HEK293 (cell line): ENCODE results near the gene HUWE1.

Source experiments
- CTCF ChIP-seq: fragments of 450-650 bp; formaldehyde crosslinking; IDR thresholded peaks from 2 replicates; pipeline ENCODE4 v1.5.1; 2016; ENCODE audit warnings: missing biosample characterization, missing genetic modification characterization
- GLI2 ChIP-seq: fragments of 450-650 bp; formaldehyde crosslinking; IDR thresholded peaks from 2 replicates; pipeline ENCODE4; 2017; ENCODE audit warnings: missing biosample characterization, missing genetic modification characterization, low read depth, borderline replicate concordance
- OSR2 ChIP-seq: fragments of 450-650 bp; formaldehyde crosslinking; IDR thresholded peaks from 2 replicates; pipeline ENCODE4 v1.5.1; 2016; ENCODE audit warnings: missing biosample characterization, missing genetic modification characterization
- REST ChIP-seq: fragments of 450-650 bp; formaldehyde crosslinking; IDR thresholded peaks from 2 replicates; pipeline ENCODE4 v1.5.1; 2016; ENCODE audit warnings: missing biosample characterization, missing genetic modification characterization
- SP3 ChIP-seq: fragments of 450-650 bp; formaldehyde crosslinking; IDR thresholded peaks from 2 replicates; pipeline ENCODE4 v1.5.1; 2016; ENCODE audit warnings: missing biosample characterization, missing genetic modification characterization
- WT1 ChIP-seq: fragments of 450-650 bp; formaldehyde crosslinking; IDR thresholded peaks from 2 replicates; pipeline ENCODE4 v1.5.1; 2016; ENCODE audit warnings: missing biosample characterization, missing genetic modification characterization
- ZBTB1 ChIP-seq: fragments of 450-650 bp; formaldehyde crosslinking; IDR thresholded peaks from 2 replicates; pipeline ENCODE4 v1.5.1; 2016; ENCODE audit warnings: missing biosample characterization, missing genetic modification characterization
- ZBTB17 ChIP-seq: fragments of 450-650 bp; formaldehyde crosslinking; IDR thresholded peaks from 2 replicates; pipeline ENCODE4 v1.5.1; 2016; ENCODE audit warnings: missing biosample characterization, missing genetic modification characterization
- ZBTB48 ChIP-seq: fragments of 450-650 bp; formaldehyde crosslinking; IDR thresholded peaks from 2 replicates; pipeline ENCODE4 v1.5.1; 2016; ENCODE audit warnings: missing biosample characterization, missing genetic modification characterization
- ZBTB6 ChIP-seq: fragments of 450-650 bp; formaldehyde crosslinking; IDR thresholded peaks from 2 replicates; pipeline ENCODE4 v1.5.1; 2017; ENCODE audit warnings: missing biosample characterization, missing genetic modification characterization
- ZFHX2 ChIP-seq: fragments of 450-650 bp; formaldehyde crosslinking; conservative IDR thresholded peaks from 2 replicates; pipeline ENCODE4 v1.5.1; 2016; ENCODE audit warnings: missing biosample characterization, missing genetic modification characterization
- ZFP69B ChIP-seq: fragments of 450-650 bp; formaldehyde crosslinking; IDR thresholded peaks from 2 replicates; pipeline ENCODE4 v1.5.1; 2016; ENCODE audit warnings: missing biosample characterization, missing genetic modification characterization
- ZNF140 ChIP-seq: fragments of 450-650 bp; formaldehyde crosslinking; IDR thresholded peaks from 2 replicates; pipeline ENCODE4 v1.5.1; 2016; ENCODE audit warnings: missing biosample characterization, missing genetic modification characterization
- ZNF26 ChIP-seq: fragments of 450-650 bp; formaldehyde crosslinking; IDR thresholded peaks from 2 replicates; pipeline ENCODE4 v1.5.1; 2016; ENCODE audit warnings: missing biosample characterization, missing genetic modification characterization
- ZNF302 ChIP-seq: fragments of 450-650 bp; formaldehyde crosslinking; IDR thresholded peaks from 2 replicates; pipeline ENCODE4 v1.5.1; 2016; ENCODE audit warnings: missing biosample characterization, missing genetic modification characterization, low read depth
- ZNF324 ChIP-seq: fragments of 450-650 bp; formaldehyde crosslinking; IDR thresholded peaks from 2 replicates; pipeline ENCODE4 v1.5.1; 2016; ENCODE audit warnings: missing biosample characterization, missing genetic modification characterization
- ZNF580 ChIP-seq: fragments of 450-650 bp; formaldehyde crosslinking; IDR thresholded peaks from 2 replicates; pipeline ENCODE4 v1.5.1; 2016; ENCODE audit warnings: missing biosample characterization, missing genetic modification characterization
- ZNF596 ChIP-seq: fragments of 450-650 bp; IDR thresholded peaks from 2 replicates; pipeline ENCODE4 v1.5.0; 2018; ENCODE audit warnings: missing biosample characterization, mild to moderate bottlenecking, missing genetic modification characterization, moderate library complexity
- ZNF600 ChIP-seq: fragments of 450-650 bp; formaldehyde crosslinking; IDR thresholded peaks from 2 replicates; pipeline ENCODE4 v1.5.1; 2016; ENCODE audit warnings: missing biosample characterization, missing genetic modification characterization
- ZNF610 ChIP-seq: fragments of 450-650 bp; formaldehyde crosslinking; IDR thresholded peaks from 2 replicates; pipeline ENCODE4 v1.5.1; 2016; ENCODE audit warnings: missing biosample characterization, missing genetic modification characterization, borderline replicate concordance
- ZNF785 ChIP-seq: fragments of 450-650 bp; formaldehyde crosslinking; IDR thresholded peaks from 2 replicates; pipeline ENCODE4 v1.5.1; 2016; ENCODE audit warnings: missing biosample characterization, missing genetic modification characterization
- ZSCAN16 ChIP-seq: fragments of 450-650 bp; formaldehyde crosslinking; IDR thresholded peaks from 2 replicates; pipeline ENCODE4 v1.5.1; 2016; ENCODE audit warnings: missing biosample characterization, missing genetic modification characterization
- ZSCAN5A ChIP-seq: fragments of 450-650 bp; formaldehyde crosslinking; IDR thresholded peaks from 2 replicates; pipeline ENCODE4 v1.5.1; 2016; ENCODE audit warnings: missing biosample characterization, missing genetic modification characterization
- ZXDB ChIP-seq: fragments of 450-650 bp; formaldehyde crosslinking; IDR thresholded peaks from 2 replicates; pipeline ENCODE4 v1.5.1; 2016; ENCODE audit warnings: missing biosample characterization, missing genetic modification characterization
- TF ChIP-seq, protein P1 (sequence below): fragments of 450-650 bp; formaldehyde crosslinking; optimal IDR thresholded peaks from 2 replicates; pipeline ENCODE3; 2016; ENCODE audit warnings: missing biosample characterization, mild to moderate bottlenecking, missing genetic modification characterization
- TF ChIP-seq, protein P2 (sequence below): fragments of 450-650 bp; formaldehyde crosslinking; IDR thresholded peaks from 2 replicates; pipeline ENCODE4 v1.5.1; 2016; ENCODE audit warnings: missing biosample characterization, missing genetic modification characterization

Gene HUWE1

GRCh38 chrX:53686151-53686885 is at the start of gene HUWE1 (continued):
- peak; percentile 69; the same call in 1 of the 2 replicates for TF ChIP-seq ZSCAN5A (tag by site-specific recombination)
- TF ChIP-seq ZBTB17, result peak; percentile 80
- TF ChIP-seq ZNF610 (tag by site-specific recombination), result 0 out of 2 replicates have a peak, but pooled peaks have one; percentile 47
- TF ChIP-seq CTCF (tag by site-specific recombination), result 0 out of 2 replicates have a peak, but pooled peaks have one; percentile 24
- TF ChIP-seq SP3 (tag by site-specific recombination), result peak; percentile 79
- TF ChIP-seq GLI2 (tag by site-specific recombination), result no peak
- TF ChIP-seq ZNF600 (tag by site-specific recombination), result peak; percentile 97
- TF ChIP-seq WT1 (tag by site-specific recombination), result 0 out of 2 replicates have a peak, but pooled peaks have one; percentile 55
- TF ChIP-seq, protein P1, sequence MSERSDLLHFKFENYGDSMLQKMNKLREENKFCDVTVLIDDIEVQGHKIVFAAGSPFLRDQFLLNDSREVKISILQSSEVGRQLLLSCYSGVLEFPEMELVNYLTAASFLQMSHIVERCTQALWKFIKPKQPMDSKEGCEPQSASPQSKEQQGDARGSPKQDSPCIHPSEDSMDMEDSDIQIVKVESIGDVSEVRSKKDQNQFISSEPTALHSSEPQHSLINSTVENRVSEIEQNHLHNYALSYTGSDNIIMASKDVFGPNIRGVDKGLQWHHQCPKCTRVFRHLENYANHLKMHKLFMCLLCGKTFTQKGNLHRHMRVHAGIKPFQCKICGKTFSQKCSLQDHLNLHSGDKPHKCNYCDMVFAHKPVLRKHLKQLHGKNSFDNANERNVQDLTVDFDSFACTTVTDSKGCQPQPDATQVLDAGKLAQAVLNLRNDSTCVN (tag by site-specific recombination), result peak; percentile 95
- TF ChIP-seq REST (tag by site-specific recombination), result 0 out of 2 replicates have a peak, but pooled peaks have one; percentile 17
- peak; percentile 92 for TF ChIP-seq ZBTB48 (tag by site-specific recombination)
- TF ChIP-seq ZFP69B, result peak; percentile 72; the same call in 1 of the 2 replicates
- peak; percentile 92 for TF ChIP-seq ZXDB
- peak; percentile 53; the same call in 1 of the 2 replicates for TF ChIP-seq ZNF785
- TF ChIP-seq ZNF580, result peak; percentile 63; the same call in 1 of the 2 replicates
- TF ChIP-seq ZBTB1 (tag by site-specific recombination), result peak; percentile 68
- peak; percentile 76; the same call in 1 of the 2 replicates for TF ChIP-seq ZBTB6 (tag by site-specific recombination)
- no peak for TF ChIP-seq ZNF596 (tag by site-specific recombination)
- TF ChIP-seq ZSCAN16, result no peak
- no peak for TF ChIP-seq ZNF302
- TF ChIP-seq ZNF26 (tag by site-specific recombination), result no peak
- peak; percentile 69; the same call in 1 of the 2 replicates for TF ChIP-seq ZNF324 (tag by site-specific recombination)
- no peak for TF ChIP-seq ZNF140 (tag by site-specific recombination)
- peak; percentile 41; the same call in 1 of the 2 replicates for TF ChIP-seq OSR2 (tag by site-specific recombination)
- TF ChIP-seq, protein P2, sequence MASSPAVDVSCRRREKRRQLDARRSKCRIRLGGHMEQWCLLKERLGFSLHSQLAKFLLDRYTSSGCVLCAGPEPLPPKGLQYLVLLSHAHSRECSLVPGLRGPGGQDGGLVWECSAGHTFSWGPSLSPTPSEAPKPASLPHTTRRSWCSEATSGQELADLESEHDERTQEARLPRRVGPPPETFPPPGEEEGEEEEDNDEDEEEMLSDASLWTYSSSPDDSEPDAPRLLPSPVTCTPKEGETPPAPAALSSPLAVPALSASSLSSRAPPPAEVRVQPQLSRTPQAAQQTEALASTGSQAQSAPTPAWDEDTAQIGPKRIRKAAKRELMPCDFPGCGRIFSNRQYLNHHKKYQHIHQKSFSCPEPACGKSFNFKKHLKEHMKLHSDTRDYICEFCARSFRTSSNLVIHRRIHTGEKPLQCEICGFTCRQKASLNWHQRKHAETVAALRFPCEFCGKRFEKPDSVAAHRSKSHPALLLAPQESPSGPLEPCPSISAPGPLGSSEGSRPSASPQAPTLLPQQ (tag by site-specific recombination), result peak; percentile 80
- TF ChIP-seq ZFHX2 (tag by site-specific recombination), result peak; percentile 61
